GM21825 (cell line): Measurements from ENCODE around the gene VPS13D.
"Not testable (repeated sequence)": the region's sequence is repeated elsewhere in the genome, so short reads cannot be mapped to it uniquely, and the experiment has no call there.

Experiments
- ATAC-seq: cut with Tn5 transposase; IDR thresholded peaks from one replicate; pipeline ENCODE4 v1.9.1; 2021; ENCODE audit warnings: mild to moderate bottlenecking, moderate library complexity; ENCODE audit not compliant: unreplicated experiment

VPS13D gene

DNA sequence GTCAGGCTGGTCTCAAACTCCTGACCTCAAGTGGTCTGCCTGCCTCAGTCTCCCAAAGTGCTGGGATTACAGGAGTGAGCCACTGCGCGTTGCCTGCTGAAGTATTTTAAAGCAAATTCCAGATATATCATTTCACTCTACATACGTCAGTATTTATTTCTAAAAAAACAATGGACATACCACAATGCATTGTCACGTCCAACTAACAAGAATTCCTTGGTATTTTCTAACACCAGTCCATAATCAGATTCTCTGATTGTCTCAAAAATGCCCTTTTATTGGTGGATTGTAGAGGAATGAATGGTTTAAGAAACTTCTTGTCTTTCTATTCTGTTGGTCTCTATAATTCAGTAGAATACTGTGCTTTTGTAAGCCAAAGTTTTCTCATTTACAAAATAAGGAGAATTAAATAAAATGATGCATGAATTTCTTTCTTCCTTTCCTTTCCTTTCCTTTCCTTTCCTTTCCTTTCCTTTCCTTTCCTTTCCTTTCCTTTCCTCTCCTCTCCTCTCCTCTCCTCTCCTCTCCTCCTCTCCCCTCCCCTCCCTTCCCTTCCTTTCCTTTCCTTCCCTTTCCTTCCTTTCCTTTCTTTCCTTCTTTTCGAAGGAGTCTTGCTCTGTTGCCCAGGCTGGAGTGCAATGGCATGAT lies 55.8 kb downstream of the VPS13D start:
- ATAC-seq = no peak

DNA sequence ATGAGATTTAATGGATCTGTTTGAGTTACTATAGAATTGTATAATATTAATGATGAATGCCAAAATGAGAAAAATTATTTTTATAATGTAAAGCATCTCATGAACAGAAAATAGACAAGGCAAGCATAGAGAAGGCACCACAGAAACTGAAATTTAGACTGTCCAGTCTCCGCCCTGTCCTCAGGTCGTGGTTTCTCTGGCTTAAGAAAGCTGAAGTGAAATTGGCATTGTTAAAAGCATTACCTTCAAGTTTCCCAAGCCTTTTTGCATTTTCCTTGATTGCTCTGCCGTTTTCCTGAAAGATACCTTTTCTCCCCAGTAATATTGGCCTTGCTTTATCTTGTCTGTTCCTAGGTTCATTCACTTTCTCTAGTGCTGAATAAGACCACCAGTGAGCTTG lies 58.0 kb downstream of the VPS13D start:
- no peak for ATAC-seq

DNA sequence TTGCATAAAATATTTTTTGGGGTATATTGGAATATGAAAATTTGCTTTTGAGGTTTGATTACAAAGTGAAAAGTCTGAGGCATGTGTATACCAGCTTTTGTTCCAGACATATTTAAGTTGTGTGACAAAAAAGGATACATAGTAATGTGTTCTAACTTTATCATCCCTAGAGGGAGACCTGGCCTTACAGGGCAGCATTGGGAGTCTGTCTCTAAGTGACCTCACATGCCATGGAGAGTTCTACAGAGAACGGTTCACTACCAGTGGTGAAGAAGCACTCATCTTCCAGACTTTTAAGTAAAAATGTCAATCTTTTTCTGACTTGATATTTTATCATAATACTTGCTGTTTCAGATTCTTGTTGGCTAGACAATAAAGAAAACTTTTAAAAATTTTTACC lies 61.0 kb downstream of the VPS13D start:
- no peak for ATAC-seq

DNA sequence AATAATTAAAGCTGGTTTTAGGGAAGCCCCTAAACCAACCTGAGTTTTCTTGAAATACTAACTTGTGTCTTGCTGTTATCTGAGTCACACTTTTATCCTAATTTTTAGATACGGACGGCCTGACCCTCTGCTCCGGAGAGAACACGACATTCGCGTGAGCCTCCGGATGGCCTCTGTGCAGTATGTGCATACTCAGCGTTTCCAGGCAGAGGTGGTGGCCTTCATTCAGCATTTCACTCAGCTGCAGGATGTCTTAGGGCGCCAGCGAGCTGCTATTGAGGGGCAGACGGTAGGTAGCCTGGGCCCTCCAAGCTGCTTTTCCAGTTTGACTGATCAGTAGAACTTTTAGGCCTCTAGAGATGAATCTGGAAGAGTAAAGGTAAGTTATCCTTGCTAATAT lies 63.6 kb downstream of the VPS13D start:
- no peak for ATAC-seq

DNA sequence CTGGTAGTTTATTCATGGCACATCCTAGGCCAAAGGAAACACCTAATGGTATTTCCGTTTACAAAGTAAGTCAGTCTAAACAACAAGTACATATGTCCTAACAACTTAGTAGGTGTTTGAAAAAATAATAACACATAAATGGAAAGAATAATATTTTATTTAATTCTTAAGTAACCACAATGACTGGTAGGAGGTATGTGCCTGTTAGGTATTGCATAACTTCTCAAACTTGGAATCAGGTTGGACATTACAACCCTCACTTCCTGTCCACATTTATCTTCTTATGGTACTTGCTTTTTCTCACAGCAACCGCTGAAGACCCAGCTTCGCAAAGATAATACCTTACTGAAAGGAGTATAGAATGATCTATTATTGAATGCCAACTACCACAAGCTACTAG lies 64.2 kb downstream of the VPS13D start:
- no peak for ATAC-seq

DNA sequence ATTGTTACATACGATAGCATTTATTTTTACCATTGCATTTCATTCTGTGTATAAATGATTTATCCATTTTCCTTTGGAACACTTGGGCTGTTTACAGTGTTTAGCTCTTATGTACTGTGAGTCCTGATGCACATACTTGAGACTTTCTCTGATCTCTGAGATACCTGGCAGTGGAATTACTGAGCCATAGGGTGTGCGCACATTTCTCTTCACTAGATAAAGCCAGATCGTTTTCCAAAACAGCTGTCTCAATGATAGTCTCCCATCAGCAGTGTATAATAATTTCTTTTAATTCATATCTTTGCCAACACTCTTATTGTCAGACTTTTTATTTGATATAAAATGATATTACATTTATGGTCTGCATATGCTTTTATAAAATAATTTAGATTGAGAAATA lies 66.2 kb downstream of the VPS13D start:
- no peak for ATAC-seq

DNA sequence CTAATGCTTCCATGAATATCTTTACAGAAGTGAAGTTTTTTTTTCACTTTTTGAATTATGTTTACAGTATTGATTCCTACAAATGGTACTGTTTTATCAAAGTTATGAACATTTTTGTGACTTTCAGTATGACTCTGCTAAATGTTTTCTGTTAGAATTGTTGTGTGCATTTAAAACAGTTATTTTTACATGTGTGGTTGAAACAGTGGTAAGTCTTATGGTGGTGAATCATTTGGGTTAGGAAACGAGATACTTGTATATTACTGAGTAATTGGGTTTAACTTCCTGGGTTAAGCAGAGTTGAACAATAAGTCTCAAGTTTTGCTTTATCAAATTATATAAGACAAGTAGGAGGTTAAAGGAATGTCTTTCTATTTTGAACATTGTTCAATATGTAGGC lies 66.8 kb downstream of the VPS13D start:
- no peak for ATAC-seq

DNA sequence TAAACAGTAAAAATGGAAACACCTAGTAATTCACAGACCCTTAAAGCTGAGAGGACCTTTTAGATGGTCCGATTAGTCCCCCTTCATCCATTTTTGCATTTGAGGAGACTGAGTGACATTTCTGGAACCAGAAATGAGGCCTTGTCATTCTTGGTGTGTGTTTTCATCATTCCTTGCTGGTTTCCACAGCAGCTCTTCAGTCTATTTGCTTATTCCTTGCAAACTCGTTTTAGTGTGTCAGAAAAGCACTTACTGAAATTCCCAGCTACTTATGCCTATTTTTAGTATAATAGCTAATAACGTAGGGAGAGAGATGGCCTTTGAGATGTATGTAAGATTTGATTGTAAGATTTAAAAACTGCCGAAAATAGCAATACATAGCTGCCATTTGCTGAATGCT lies 70.9 kb downstream of the VPS13D start:
- no peak for ATAC-seq

DNA sequence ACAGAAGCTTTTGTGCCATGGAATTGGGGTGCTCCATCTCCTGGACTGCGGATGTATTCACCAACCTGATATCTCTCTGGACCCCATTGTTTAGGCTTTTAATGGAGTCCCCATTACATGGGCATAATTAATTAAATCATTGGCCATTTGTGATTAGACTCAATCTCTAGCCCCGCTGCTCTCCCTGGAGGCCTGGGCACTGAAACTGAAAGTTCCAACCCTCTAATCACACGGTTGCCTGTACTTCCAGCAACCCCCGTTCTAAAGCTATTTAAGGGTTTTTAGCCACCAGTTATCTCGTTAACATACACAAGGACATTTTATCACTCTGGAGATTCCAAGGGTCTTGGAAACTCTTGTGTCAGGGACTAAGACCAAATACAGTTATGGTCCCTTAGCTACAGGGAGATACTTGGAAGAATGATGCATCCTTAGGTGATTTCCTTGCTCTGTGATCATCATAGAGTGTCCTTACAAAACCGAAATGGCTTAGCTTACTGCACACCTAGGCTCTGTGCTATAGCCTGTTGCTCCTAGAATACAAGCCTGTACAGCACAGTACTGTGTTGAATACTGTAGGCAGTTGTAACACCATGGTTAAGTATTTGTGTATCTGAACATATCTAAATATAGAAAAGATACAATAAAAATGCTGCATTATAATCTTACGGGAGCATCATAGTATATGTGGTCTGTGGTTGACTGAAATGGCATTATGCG lies 71.8 kb downstream of the VPS13D start:
- no peak for ATAC-seq

DNA sequence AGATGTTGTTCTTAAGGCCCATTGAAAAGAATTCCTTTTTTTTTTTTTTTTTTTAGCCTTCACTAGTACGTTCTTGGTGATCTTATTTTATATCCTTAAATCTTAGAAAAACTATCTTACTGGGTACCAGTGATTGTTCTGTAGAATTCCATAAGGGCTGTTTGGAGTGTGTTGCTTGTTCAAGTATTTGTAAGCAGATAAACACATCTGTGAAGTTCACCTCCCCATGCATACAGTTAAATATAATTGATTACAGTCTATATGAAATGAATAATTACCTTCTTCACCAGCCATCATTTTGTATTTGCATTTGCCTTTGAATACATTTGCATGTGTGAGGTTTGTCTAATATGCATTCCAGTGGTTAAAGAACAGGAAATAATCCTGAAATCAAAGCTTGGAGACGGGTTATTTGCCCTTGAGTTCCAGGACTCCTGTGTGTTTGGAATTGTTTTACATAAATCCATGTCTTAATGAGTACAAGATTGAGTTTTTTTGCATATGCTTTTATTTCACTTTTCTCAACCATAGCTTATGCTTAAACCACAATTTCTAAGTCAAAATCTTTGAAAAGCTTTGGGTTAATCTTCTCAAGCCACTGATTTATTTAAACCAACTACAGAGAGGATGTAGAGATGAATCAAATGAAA lies 73.1 kb downstream of the VPS13D start:
- ATAC-seq = no peak

DNA sequence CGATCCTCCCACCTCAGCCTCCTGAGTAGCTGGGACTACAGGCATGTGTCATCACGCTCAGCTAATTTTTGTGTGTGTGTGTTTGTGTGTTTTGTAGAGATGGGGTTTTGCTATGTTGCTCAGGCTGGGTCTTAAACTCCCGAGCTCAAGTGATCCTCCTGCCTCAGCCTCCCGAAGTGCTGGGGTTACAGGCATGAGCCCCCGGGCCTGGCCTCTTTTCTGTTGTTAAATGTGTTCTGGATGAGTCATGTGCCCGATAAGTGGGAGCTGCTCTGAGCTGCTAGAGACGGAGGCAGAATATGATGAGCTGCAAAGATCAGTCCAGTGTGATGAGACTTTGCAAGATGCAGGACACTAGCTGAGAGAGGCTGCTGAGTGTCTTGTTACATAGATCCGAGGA lies 75.5 kb downstream of the VPS13D start:
- ATAC-seq = no peak

DNA sequence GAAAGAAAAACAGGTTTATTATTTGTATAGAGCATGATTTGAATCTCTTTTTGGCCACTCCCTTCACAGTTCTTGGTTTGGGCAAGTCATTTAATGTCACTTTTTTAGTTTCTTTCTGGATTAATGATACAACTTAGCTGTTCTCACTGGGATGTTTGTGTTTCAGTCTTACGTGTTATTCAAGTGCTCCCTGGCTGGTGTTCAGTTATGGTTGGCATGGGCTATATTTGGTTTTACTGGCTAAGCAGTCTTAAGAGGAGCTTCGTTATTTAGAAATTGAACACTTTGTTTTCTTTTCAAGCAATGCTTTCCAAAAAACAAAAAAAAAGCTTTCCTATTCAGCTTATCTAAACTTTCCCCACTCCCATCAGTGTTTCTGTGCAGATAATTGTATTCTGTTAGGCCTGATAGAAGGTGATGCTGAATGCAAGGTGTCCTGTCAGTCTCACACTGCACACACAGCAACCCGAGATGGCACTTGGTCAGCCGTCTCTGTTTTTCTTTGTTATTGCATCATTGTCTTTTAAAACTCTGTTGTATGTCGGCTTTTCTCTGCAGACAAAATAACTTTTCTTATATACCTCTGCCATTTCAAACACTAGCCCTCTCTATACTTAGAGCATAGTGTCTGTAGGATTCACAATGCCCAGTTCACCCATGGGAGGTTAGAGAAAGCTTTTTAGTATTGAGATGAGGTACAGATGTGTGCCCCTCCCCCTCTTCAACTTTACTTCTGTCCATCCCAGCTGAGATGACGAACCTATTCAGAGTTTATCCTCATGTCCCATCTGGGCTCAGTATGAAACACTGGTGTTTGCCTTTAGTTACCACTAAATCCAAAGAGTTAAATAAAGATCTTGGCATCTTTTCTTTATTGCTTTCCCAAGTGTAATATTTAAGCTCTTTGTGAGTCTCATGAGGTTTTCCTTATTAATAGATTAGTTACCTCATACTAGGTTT lies 80.2 kb downstream of the VPS13D start:
- ATAC-seq = no peak

DNA sequence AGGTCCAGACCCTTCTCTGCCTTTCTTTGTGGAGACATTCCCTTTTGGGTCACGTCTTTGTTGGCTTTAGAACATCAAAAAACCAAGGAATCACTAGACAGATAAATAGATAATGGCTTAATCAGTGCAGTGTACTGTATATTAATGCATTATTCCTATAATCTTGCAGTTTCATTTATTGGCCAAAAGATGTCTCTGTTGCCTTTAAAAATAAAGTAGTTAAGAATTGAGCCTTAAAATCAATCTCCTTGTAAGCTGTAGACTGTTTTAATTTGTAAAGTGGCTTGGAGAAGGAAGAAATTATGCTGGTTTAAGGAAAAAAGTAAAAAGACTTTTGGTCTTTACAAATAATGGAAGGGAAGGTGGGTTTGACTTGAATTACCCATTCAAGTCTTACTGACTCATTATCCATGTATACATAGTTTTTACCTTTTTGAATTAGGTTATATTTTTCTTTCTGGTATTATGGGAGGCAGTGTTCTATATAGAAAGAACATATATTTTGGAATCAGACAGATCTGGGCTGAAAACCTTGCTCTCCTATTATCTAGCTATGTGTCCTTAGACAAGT lies 84.6 kb downstream of the VPS13D start:
- ATAC-seq = no peak

DNA sequence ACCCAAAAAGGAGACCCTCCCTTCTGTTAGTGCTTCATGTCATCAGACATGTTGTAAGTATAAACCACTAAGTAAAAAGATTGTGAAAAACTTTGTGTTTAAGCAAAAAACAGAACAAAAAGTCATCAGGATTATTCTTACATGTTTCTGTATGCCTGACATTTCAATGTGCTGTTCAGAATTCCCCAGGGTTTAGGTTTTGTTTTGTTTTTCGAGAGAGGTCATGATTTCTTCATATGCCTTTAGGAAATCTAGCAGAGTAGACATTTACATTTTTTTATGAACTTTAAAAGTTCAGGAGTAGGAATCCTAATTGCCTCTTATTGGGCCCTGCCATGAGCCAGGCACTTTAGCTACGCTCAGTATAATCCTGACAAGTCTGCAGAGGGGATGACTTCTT lies 85.3 kb downstream of the VPS13D start:
- ATAC-seq = no peak

DNA sequence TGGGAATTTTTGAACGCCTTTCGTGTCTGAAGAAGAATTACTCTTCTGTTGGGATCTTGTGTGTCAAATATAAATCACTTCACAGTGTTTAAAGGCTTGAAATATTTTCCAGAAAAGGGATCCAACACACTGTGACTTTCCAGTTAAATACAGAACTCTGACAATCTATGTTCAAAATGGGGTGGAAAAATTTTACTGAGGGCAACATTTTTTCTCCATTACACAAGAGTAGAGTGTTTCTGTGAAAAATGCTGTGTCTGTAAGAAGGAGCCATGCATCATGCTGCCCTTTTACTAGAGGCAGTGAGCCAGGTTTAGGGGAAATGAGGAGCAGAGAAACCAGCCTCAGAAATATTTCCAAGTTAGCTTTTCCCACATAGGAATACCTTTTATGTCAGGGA lies 86.5 kb downstream of the VPS13D start:
- no peak for ATAC-seq

DNA sequence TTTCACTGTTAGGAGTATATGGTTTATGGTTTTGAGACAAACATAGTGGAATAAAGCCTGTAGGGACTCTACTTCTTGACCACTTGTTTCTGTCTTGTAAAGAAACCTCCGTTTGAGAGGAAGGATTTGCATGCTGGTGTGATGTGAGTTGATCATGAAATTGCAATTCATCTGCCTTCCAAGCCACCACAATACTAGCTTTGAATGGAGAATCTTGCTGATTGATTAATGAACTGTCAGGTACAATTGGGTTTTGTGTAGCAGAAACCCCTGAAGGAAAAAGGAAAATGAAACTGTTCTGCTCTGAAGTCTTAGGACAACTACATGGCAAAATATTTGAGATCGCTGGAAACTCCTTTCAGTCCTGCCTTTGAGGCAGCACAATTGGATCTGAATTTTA lies 90.7 kb downstream of the VPS13D start:
- no peak for ATAC-seq

DNA sequence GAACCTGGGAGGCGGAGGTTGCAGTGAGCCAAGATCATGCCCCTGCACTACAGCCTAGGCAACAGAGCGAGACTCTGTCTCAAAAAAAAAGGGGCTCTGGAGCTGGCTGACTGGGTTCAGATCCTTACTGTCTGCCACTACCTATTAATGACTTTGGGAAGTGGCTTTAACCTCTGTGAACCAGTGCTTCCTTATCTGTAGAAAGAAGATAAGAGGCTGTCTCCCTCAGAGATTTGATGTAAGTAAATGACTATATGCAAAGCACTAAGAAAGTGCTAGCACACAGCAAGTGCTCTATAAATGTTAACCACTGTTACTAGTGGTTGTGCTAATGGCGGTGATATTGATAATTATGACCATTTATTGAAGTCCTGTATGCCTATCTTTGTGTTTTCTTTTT lies 94.6 kb downstream of the VPS13D start:
- ATAC-seq = no peak

DNA sequence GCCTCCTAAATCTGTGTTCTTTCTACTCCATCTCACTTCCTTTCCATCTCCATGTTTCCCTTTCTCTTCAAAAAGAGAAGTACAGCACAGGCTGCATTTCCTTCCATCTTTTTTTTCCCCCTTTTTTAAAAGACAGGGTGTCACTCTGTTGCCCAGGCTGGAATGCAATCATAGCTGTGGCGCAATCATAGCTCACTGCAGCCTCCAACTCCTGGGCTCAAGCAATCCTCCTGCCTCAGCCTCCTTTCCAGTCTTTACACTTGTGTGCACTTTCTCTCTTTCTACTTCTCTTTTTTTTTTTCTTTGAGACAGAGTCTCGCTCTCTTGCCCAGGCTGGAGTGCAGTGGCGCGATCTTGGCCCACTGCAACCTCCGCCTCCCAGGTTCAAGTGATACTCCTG lies 95.1 kb downstream of the VPS13D start:
- ATAC-seq = not testable (repeated sequence)

DNA sequence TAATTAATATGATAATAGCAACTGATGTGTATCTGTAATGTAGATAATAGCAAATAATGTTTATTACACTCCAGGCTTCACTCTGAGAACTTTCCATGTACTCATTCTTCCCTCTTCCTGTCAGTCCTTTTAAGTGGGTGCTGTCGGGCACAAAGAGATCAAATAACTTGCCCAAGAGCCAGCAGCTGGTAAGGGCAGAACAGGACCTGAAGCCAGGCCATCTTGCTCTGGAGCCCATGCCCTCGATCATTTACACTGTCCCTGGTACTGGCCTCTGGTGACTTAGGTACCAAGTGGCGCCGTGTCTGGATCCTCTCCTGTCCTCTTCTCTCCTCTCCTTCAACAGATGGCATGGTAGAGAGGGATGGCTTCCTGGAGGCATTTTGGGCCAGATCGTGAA lies 97.2 kb downstream of the VPS13D start:
- ATAC-seq = no peak

DNA sequence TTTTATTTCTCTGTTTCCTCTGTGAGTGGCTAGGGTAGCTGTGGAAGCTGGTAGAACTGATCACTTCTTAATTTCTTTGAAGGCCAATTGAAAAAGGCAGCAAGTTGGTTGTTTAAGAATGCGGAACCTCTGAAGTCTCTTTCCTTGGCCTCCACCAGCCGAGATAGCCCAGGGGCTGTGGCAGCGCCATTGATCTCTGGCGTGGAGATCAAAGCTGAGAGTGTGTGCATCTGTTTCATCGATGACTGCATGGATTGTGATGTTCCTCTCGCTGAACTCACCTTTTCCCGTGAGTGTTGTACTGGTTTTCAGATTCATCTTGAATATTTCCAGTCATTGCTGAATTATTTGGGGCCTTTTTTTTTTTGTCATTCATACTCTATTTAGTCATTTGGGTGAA lies 97.7 kb downstream of the VPS13D start:
- no peak for ATAC-seq
